IPS DF 19.7 (cell line): ENCODE measurements around the gene SLC38A5.
"Not testable (repeated sequence)": the region's sequence is repeated elsewhere in the genome, so short reads cannot be mapped to it uniquely, and the experiment has no call there.

Experiments used
- DNase-seq: peaks from one replicate; pipeline ENCODE4 v3.0.0-alpha.2; 2013; ENCODE audit warnings: low read depth, low spot score

SLC38A5 gene

DNA sequence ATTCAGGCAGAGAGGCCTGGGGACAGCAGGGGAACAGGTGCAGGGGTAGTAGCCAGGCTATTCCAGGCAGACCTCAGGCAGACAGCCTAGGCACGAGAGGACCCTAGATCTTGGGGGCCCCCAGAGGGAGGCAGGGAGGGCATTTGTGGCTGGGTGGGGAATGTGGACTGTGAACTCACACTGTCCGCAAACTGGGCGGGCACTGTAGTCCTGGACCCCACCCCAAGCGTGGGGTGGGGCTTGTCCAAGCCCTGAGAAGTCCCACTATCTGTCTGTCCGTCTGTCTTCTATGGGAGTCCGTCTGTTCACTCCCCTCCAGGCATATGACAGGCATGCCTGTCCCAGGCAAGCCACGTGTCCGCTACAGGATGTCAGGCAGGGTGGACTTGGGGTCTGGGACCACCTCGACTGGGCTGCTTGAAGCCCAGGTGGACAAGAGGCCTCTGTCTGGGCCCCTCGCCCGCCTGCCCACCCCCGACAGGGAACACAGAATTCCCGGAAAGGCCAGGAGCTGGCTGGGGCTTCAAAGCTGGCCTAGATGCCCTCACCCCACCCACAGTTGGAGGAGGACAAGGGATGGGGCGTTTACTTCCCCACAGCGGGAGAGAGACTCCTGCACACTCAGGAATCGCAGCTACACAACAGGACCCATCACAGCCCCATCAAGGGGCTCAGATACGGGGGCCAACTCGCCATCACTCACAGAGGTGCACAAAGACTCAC lies at the start of gene SLC38A5:
SLC38A5 (minus strand) TSS at position 151 of the 723 bp plus-strand sequence. CDS start 2,336 bp downstream, outside the sequence.
- no peak for DNase-seq

- not testable (repeated sequence) for DNase-seq
These were observed 49.4 kb upstream of the SLC38A5 start for GRCh38 chrX:48519481-48519880.

DNA sequence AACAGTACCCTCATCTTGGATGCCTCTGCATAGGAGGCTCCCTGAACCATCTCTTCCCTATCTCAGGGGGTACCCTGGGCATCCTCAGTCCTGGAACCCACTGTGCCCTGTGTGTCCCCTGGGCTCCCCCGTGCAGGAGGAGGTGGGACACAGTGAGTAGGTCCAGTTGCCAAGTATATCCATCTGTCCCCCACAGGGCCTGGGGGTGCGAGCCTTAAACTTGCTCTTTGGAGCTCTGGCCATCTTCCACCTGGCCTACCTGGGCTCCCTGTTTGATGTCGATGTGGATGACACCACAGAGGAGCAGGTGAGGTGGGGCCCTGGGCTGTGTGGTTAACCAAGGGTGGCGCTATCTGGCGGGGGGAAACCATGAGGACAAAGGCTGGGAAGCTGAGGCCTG lies 46.9 kb upstream of the SLC38A5 start:
- DNase-seq, result no peak

GRCh38 chrX:48516285-48516684 lies 46.2 kb upstream of the SLC38A5 start:
- no peak for DNase-seq

DNA sequence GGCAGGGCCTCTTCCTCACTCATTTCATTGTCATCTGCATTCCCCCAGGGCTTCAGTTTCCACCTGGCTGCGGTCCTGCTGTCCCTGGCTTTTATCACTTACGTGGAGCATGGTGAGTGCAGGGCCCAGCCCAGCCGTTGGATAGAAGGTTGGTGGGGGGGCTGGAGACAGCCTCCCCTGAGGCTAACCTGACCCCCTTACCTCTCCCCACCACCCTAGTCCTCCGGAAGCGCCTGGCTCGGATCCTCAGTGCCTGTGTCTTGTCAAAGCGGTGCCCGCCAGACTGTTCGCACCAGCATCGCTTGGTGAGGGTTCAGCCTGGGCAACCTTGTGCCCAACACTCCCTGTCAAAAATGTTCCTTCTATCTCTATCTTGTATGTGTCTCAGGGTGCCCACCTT lies 45.8 kb upstream of the SLC38A5 start:
- no peak for DNase-seq

DNA sequence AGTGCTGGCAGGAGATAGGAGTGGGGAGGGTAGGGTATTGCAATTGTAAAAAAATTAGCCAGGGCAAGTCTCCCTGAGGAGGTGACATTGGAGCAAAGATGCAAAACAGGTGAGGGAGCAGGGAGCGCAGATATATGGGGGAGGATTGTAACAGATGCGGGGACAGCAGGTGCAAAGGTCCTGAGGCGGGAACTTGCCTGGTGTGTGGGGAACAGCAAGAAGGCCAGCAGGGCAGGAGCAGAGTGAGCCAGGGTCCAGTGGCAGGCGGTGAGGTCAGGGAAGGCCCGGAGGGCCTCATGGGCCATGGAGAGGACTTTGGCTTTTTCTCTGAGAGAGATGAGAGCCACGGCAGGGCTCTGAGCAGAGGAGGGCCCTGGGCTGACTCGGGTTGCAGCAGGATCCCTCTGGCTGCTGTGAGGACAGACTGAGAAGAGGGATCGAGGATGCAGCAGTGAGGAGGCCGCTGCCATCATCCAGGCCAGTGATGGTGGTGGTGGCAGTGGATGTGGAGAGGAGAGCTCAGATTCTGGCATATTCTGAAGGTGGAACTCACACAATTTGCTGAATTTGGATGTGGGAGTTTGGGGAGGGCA lies 44.9 kb upstream of the SLC38A5 start:
- no peak for DNase-seq

GRCh38 chrX:48514126-48514806 lies 44.2 kb upstream of the SLC38A5 start:
- no peak for DNase-seq

GRCh38 chrX:48513670-48514069 lies 43.6 kb upstream of the SLC38A5 start:
- DNase-seq, result no peak

DNA sequence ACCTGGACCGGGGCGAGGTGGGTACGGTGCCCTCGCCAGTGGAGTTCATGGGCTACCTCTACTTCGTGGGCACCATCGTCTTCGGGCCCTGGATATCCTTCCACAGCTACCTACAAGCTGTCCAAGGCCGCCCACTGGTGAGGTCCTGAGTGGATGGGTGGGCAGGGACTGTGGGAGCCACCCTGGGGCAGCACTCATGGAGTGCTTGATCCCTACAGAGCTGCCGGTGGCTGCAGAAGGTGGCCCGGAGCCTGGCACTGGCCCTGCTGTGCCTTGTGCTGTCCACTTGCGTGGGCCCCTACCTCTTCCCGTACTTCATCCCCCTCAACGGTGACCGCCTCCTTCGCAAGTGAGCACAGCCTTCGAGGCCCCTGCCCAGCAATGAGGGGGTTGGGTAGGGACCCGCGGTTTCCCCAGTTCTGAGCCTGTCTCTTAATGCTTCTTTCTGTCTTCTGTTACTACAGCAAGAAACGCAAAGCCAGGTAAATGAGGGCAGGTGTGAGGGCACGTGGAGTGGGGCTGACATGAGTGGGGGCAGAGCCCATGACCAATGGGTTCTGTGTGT lies 42.4 kb upstream of the SLC38A5 start:
- DNase-seq, result no peak

DNA sequence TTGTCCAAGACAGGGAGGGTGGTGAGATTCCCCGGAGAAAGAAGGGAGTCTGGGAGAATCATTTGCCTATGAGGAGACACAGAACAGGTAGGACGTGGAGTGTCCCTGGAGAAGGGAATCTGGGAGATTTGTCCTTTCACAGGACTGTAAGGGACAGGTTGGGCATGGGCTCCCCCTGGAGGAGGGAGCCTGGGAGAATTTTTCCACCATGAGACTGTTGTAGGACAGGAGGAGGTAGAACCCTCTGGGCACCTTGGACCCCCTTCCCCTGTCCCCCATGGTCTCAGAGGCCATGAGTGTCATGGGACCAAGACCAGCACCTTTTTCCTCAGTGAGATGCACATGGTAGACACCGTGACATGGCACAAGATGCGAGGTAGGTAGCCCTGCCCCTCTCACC lies 41.5 kb upstream of the SLC38A5 start:
- no peak for DNase-seq

DNA sequence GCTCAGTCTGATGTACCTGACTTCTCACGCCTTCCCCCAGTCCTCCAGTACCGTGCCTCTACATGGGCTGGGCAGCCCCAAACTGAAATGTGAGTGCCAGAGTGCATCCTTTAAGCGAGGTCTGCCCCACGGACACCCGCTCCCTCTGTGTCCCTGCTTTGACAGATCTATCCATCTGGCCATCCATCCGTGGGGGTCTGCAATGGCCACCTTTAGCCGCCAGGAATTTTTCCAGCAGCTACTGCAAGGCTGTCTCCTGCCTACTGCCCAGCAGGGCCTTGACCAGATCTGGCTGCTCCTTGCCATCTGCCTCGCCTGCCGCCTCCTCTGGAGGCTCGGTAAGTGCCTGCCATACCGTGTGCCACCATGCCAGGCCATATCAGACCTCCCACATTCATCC lies 39.6 kb upstream of the SLC38A5 start:
- no peak for DNase-seq

DNA sequence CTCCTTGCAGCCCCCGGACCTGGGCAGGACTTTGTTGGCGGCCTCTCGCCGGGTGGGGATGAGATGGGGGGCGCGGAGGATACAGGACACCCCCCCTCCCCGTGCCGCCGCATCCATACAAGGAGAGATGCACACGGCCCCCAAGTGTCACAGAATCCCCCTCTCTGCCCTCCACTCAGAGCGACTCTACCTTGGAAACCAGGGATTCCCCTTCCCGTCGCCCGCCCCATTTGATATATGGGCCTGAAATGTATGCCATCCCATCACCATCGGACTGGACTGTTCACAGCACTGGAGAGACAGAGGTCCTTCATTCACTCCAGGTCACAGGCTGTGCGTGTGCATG lies 39.2 kb upstream of the SLC38A5 start:
- DNase-seq, result no peak

DNA sequence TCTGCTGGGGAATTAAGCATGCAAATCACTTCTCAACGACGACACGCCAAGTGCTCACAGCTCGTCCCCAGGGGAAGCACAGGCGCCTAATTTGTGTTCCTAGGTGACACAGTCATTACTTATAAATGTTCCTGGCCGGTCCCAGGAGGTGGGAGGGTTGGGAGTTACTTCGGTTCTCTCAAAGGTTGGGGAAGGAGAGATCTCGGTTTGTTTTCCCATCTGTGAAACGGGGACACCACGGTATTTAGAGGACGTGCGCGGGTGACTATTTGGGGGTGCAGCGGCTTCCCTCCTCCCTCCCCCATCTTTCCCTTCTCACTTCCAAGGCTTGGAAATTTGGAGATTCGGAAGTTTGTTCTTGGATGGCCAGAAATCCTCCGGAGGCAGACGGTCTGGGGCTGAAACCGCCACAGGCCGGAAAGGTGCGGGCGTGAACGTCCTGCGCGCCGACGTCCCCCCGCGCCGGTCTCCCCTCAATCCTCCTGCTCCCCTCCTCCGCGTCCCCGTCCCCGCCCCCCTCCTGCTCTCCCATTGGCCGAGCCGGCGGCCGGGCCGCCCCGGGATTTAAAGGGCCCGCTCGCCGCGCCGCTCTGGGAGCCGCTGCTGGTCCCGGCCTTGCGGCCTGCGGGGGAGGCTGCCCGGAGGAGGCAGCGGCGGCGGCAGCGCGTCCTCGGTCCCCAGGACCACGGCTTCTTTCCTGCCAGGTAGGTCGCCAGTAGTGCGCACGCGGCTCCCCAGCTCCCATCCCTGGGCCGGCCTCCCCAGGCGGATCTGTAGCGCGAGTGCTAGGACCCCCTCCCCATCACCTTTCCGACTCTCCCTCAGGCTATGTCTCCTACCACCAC lies 38.6 kb upstream of the SLC38A5 start, which contains the start of gene PORCN:
PORCN (plus strand) TSS at position 593 of the 845 bp plus-strand sequence. CDS start 829 bp downstream, outside the sequence.
- no peak for DNase-seq

DNA sequence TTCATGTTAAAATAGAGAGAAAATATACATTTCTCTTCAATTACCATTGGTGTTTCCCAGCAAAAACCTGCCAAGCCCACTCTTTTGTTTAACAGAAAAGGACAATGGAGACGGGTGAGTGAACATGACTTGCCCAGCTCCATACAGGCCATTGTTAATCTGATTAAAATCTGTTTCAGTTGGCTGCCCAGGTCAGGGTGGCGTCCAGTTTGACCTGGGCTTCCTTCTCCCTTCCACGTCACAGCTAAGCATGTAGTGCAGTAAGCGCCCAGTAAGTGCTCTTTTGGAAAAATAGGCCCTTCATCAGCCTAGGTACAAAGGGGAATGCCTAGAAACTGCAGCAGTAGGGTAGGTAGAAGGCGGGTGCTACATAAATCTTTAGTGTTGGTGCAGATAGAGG lies 37.2 kb upstream of the SLC38A5 start:
- no peak for DNase-seq

- DNase-seq, result no peak
These were observed 35.4 kb upstream of the SLC38A5 start for GRCh38 chrX:48505481-48505880.

- no peak for DNase-seq
These were observed 34.2 kb upstream of the SLC38A5 start for GRCh38 chrX:48504261-48504660.

DNA sequence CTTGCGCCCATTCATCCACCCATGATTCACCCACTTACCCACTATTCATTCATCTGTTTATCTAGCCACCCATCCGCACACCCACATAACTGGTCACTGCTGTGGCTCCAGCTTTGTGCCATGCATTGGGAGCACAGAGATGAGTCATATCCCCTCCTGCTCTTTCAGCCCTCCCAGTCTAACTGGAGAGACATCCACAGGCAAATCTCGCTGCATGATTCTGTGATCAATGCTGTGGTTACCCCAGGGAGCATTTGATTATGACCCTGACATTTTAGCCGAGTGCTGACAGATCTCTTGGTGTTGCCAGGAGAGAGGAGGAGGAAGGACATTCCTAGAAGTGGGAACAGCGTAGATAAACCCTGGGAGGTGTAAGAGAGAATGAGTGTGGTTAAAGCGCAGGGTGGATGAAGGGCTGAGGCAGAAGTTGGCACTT lies 28.3 kb upstream of the SLC38A5 start:
- no peak for DNase-seq

GRCh38 chrX:48497871-48498270 lies 27.8 kb upstream of the SLC38A5 start:
- no peak for DNase-seq

DNA sequence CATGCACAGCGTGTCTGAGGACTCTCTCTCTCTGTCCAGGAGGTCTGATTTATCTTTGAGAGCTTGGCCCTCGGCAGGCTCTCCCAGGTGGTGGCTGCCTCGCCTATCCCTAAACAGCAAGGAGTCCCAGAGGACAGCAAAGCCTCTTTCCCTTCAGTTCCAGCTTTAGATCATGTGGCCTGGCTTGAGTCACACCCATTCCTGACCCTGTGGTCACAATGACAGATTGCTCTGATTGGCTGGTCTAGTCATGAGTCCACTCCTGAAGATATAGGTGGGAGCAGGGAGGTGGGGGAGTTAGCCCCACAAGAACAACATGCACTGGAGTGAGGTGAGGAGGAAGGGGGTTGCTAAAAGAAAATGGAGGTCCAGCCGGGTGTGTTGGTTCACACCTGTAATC lies 26.6 kb upstream of the SLC38A5 start:
- DNase-seq, result no peak

- DNase-seq, result no peak
These were observed 23.9 kb upstream of the SLC38A5 start for GRCh38 chrX:48493890-48494364.

GRCh38 chrX:48492293-48492910 lies 22.3 kb upstream of the SLC38A5 start:
- DNase-seq, result no peak
